GM19025 (cell line): ENCODE results near the gene UST.

Source experiments
- ATAC-seq: cut with Tn5 transposase; IDR thresholded peaks from one replicate; pipeline ENCODE4 v1.9.1; 2021; ENCODE audit warnings: mild to moderate bottlenecking, low read depth, moderate library complexity; ENCODE audit not compliant: unreplicated experiment

UST gene

DNA sequence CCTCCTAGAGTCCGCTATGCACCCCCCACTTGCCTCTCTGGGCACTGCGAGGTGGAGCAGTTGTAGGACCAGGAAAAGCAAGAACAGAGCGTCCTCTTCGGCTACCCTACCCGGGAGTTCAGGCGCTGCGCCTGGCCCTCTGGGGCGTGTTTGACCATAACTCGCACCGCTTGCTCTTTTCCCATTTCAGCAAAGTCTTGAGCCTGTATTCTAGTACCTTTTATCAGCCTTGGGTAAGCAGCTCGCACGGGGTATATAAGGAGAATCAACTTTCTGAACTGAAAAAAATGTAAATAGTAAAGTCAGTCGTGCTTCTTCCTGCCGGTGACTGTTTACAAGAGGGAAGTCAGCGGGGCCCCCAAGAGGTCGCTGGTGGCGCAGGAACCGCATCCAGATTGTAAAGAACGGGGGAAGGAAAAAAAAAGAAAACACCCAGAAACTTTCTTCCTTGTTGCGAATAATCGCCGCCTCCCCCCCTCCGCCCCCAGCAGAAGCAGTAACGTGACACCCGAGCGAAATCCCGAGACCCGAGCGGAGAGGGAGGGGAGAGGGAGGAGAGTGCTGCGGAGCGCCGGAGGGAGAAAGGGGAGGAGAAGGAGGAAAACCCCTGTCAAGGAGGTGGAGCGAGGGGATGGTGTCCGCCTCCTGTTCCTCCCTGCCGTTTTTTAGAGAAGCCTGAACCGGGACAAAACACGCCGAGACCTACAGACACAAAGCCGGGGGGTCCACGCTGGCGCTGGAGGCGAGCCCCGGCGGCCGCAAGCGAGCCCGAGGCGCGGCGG is at the start of gene UST:
UST (plus strand) TSS at position 668 of the 782 bp plus-strand sequence. CDS start 401 bp downstream, outside the sequence.
- no peak for ATAC-seq

DNA sequence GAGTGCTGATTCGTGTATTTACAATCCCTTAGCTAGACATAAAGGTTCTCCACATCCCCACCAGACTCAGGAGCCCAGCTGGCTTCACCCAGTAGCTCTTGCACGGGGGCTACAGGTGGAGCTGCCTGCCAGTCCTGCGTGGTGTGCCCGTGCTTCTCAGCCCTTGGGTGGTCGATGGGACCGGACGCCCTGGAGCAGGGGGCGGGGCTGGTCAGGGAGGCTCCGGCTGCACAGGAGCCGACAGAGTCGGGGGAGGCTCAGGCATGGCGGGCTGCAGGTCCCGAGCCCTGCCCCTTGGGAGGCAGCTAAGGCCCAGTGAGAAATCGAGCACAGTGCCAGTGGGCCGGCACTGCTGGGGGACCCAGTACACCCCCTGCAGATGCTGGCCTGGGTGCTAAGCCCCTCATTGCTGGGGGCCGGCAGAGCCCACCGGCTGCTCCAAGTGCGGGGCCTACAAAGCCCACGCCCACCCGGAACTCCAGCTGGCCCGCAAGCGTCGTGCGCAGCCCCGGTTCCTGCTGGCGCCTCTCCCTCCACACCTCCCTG is 48.9 kb upstream of the UST start:
- ATAC-seq: no peak

DNA sequence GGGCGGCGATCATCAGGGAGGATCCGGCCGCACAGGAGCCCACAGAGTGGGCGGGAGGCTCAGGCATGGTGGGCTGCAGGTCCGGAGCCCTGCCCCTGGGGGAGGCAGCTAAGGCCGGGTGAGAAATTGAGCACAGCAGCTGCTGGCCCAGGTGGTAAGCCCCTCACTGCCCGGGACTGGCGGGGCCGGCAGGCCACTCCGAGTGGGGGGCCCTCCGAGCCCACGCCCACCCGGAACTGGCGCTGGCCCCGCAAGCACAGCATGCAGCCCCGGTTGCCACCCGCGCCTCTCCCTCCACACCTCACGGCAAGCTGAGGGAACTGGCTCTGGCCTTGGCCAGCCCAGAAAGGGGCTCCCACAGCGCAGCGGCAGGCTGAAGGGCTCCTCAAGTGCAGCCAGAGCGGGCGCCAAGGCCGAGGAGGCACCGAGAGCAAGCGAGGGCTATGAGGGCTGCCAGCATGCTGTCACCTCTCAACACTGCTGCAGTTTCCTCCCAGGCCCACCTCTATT is 48.1 kb upstream of the UST start:
- ATAC-seq: no peak

- ATAC-seq: no peak
Observed at GRCh38 chr6:148700047-148700715, 46.6 kb upstream of the UST start.

- peak; percentile 79 for ATAC-seq
Observed at GRCh38 chr6:148700741-148701311, 46.0 kb upstream of the UST start.

GRCh38 chr6:148701375-148701774 is 45.5 kb upstream of the UST start:
- ATAC-seq: no peak

DNA sequence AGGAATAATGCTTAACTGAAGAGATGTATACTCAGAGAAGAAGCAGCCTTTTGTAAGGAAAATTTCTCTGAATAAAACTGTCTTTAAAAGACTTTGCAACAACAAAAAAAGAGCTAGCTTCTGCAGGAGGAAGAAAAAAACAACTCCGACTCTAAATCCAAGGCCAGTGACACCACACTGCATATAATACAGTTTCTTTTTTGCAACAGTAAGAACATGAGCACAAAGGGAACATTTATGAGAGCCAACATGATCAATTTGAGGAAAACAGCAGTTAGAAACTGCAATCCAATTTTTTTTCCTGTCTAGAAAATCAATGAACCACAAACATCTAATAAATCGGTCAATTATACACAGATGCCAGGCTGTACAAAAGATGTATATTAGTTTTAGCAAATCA is 42.9 kb upstream of the UST start:
- ATAC-seq: no peak

DNA sequence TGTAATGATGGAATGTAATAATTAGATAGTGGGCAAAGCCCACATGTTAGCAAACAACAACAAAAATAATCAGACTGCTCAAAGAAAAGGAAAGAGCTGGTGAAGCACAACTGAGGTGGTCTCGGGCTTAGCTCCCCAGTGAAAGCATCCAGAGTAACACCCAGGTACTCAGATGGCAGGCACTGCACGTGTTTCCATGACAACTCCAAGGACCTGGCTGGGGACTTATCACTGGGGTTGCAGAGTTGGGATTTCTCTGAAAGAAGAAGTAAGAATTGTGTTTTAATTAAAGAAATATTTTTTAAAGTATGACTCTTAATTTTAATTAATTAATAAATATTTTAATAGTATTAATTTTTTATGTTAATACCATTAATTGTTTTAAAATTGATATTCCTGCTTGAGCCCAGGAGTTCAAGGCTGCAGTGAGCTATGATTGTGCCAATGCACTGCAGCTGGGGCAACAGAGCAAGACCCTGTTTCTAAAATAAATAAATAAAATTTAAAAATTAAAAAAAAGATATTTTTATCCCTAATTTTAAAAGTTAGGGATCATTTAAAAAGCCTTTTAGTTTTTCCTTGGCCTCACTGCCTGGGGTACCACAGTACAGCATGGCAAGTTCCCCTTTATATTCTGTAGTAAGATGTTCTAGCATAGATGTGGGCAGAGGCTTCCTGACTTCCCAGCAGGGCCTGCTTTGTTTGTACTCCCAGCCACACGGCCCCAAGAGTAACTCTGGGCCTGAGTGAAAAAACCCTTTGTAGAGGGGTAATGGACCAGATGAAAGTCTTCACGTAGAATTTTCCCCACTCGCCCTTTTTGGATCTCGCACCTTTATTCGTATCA is 42.2 kb upstream of the UST start:
- ATAC-seq: no peak

DNA sequence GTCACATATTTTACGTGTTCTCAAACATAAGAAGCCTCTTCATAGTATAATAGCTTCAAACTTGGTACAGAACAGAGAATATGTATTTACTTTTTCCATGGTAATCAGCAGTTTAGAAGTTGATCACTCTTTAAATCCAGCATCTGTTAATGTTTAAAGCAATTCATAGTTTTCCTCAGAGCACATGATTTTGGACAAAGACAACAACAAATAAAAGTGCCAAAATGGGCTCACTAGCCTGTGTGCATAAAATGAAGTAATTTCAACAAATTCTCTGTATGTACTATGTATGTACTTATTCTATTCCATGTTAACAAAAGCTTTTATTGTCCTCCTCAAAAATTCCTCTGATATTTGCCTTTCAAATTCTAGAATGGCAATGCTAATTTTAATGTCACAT is 38.1 kb upstream of the UST start:
- ATAC-seq: no peak

GRCh38 chr6:148709577-148709976 is 37.3 kb upstream of the UST start:
- no peak for ATAC-seq

GRCh38 chr6:148711833-148712654 is 34.8 kb upstream of the UST start:
- ATAC-seq: no peak

GRCh38 chr6:148713033-148713738 is 33.6 kb upstream of the UST start:
- no peak for ATAC-seq

- ATAC-seq: no peak
Observed at GRCh38 chr6:148713921-148714320, 32.9 kb upstream of the UST start.

DNA sequence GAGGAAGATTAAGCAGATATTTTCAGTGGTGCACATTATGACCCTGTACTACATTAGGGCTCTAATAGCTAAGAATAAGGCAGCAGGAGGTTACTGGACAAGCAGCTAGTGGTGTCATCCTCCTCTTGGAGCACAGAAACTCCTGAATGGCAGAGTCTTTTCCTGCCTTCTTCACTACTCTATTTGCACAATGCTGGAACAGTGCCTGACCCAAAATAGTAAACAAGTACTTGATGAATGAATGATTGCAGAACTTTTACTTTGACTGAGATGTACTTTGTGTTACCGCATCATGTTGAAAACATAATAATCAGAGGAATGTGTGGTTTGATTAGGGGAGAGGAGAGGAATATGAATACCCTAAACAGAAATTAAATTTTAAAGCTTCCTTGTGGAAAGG is 30.0 kb upstream of the UST start:
- ATAC-seq: no peak

DNA sequence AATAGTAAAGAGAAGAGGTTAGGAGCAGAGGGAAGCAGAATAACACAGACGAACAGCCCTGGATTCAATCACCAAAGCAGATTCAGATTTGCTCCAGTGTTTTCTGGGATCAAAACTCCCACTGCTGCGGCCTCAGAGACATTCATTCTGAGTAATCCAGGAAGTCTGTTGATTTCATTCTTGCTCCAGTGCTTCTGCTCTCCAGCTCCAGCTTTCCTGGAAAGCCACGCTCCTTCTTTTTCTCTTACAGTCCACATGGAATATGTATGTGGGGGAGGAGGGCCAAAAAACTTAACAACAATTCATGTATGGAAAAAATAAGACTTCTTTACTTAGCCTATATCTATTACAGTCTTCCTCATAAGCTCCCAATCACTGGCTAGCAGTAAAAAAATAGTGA is 26.4 kb upstream of the UST start:
- ATAC-seq: no peak

DNA sequence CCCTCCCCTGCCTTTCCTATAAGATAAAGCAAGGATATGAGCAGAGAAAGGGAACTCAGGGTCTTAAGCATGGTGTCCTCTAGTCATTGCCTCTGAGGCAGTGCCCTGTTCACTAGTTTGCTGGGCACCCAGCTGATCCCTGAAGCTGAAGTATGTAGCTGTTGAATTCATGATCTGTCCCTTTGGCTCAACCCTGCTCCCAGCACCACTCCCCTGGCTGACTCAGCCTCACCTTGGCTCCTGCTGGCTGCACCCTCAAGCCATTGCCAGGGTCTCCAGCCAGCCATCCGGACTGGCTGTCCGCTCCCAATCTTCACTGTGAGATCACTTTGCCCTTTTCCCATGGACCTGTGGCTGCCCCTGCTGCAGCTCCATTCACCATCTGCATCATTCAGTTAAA is 25.9 kb upstream of the UST start:
- ATAC-seq: no peak

DNA sequence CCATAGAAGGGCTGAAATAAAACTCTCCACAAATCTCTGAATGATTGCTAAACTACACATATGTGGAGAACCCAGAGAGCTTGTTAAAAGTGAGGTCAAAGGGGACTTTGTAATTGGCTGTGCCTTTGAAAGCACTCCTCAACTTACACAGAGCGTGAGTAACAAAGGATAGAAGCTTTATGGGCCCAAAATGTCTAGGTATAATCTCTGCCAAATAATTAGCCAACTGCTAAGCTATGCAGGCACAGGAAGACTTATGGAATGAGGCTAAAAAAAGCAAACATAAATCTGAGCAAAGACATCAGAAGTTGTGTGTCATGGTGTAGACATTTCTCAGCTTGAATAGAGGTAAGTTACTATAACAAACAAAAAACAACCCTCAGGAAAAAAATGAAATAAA is 23.3 kb upstream of the UST start:
- ATAC-seq: no peak

- no peak for ATAC-seq
Observed at GRCh38 chr6:148724428-148724827, 22.4 kb upstream of the UST start.

DNA sequence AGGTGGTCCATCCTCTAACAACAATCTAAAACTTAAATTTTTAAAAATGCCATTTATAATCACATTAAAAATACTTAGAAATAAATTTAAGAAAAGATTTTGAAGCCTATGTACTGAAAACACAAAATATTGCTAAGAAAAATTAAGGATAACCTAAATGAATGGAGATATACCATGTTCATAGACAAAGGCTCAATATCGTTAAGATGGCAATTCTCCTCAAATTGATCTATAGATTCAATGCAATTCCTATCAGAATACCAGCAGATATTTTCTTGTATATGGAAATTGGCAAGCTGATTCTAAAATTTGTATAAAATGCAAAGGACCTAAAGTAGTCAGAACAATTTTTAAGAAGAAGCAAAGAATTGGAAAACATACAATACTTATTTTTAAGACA is 19.7 kb upstream of the UST start:
- no peak for ATAC-seq
